CD1c-positive myeloid dendritic cell (primary cell): ENCODE measurements around the gene ARHGAP24.
A peak's percentile ranks its signal among the peaks of the same experiment; 100 is the strongest.

Source experiments
- DNase-seq: peaks from one replicate; pipeline ENCODE4 v3.0.0-alpha.2; 2016; ENCODE audit errors: extremely low spot score

Gene ARHGAP24

DNA sequence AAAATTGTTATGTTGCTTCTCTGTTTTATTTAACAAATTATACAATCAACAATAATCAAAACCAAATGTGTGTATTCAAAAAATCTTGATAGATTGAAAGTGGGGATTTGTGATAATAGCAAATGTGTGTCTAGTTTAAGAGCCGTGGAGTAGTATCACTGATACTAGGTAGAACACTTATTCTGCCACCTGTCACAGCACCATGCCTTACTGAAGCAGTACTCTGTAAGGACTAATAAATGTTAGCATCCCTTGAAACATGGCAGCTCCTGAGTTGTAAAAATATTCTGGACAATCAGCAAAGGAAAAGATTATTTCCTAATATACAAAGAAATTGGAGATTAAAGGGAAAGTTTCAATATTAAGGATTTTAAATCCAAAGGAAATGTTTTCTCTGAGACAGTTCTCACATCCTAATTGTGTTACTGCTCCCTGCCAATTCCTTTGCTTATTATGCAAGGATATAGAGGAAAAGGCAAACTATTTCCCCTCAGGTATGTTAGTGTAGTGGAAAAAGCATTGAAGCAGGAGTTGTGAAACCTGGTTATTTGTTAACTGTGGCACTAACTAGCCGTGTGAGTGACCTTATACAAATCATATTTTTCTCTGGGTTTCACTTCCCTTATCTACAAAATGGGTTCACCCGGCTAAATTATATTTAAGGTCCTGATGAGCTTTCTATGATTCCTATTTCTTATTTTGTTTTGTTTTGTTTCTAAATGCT lies 303.1 kb downstream of the ARHGAP24 start:
- DNase-seq, result peak; percentile 56

DNA sequence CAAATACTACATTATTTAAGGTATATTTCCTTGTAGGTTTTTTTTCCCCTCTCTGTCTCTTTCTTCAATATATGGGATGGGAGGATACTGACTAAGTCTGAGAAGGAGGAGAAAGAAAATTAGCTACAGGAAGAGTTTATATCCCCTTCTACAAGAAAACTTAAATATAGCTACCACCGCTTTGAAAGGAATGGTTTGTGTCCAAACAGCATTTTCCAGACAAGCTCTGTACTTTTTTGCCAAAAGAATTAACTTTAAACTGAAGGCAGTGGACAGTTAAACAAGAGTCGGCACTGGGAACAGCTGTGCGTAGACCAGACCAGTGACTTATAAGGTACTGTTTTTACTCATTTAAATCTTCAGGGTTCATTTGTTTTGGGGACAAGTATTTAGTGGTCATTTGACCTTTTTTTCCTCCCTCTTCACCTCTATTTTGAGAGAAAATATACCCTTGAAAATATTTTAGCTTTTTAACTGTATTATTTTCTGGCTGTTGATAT lies 303.7 kb downstream of the ARHGAP24 start:
- DNase-seq, result no peak

DNA sequence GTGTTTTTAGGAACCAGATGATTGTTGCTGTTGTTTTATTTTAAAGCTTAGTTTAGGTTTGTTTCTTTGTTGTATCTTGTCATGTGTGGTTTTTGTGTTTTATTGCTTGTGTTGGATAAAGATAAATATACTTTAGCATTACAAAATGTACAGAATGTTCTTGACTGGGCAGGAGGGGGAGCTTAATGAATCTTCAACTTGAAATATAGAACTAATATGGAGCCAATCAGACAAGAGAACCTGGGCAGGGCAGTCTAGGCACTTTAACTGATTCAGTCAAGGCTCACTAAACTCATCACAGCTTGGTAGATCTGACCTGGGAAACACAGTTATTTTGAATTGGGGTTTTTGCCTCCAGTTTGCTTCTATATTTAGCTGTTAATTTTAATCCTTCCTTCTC lies 304.2 kb downstream of the ARHGAP24 start:
- no peak for DNase-seq

DNA sequence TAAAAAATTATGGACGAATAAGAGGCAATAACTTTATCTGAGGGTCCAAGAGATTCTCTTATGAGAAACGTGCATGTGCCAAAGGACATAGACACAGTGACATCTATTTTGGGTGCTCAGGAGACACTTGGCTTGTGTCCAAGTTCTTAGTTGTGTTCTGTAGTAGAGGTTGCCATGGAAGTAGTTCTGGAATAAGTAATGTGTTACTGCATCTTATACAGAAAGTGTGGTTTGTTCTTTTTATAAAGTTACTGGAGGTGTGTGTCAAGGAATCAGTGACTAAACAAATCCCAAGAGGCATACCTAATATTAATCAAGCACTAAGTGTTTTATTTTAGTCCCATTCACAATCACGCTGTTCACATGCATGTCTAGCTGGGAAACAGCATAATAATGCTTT lies 305.7 kb downstream of the ARHGAP24 start:
- no peak for DNase-seq

DNA sequence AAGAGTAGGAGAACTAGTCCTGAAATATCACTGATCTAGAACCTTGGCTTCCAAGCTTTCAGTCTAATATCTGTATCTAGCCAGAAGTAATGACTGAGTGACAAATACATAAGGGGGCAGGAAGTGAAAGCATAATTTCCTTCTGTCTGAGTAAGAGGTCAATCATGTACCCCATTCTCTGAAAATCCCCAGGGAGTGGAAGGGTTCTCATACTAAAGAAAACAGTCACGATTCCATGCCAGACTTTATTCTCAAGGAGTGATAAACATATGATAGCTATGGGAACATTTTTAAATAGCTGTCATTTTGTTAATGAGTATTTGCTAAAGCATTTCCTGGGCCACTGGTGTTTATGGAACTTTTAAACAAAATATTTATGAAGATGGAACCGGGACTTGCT lies 308.5 kb downstream of the ARHGAP24 start:
- no peak for DNase-seq

DNA sequence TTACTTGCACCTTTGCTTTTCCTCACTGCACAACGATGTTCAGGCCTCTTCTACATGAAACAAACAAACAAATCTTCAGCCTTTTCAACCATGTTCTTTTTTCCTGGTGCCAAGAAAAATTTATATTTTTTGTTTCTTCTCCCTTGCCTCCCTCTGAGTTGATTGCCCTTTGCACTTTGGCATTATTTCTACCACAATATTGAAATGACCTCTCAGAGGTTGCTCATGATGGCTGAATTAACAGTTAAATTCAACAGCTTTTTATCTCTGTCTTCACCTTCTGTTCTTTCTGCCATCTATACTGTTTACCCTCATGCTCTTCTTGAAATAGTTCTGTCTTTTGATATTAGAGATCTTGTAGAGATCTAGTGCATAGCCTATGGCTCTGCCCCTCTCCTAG lies 308.9 kb downstream of the ARHGAP24 start:
- no peak for DNase-seq

DNA sequence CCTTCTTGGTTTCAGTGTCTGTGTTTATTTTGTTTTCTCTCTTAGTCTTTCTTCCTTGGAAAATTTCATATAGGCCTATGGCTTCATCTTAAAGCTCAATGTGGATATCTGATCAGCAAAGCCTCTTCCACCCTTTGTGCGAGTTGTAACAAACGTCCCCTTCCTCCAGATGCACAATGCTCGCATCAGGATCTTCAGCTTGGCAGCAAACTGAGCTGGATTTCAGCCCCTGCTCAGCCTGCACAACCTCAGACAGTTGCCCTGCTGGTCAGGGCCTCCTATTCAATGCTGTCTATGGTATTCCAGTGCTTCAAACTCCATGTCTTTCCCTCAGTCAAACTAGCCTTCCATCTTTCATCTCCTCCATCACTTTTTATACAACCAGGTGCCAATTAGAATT lies 309.4 kb downstream of the ARHGAP24 start:
- DNase-seq, result no peak

DNA sequence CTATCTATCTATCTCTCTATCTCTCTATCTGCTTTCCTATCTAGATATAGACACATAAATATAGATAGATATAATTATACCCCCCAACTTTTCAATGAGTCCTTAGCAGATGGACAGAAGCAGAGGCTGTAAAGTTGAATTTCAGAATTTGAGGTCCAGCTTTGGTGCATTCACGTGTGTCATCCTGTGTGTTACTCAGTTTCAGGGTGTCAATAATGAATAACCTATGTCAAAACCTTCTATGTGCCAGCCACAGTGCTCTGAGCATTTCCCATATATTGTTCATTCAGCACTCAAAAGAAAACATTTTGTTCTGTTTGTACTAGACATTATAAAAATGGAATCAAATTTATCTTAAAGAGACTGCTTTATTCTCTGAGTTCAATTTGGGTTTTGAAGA lies 310.0 kb downstream of the ARHGAP24 start:
- DNase-seq, result no peak

DNA sequence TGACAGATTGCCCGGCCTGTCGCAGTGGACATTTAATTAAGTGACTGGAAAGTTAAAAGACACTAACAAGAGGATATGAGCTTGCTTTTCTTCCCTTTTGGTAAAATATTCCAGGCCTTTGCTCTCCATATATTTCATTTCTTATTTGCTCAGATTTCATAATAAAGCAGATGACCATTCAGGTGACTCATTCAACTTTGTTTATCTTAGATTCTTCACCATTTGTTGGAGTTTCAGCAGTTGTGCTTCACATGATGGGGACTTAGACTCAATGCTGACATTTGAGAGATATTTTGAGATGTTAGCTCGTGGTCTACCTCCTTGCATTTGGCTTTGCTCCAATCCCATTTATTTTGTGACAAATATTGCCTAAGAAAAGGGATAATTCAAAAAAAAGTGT lies 312.2 kb downstream of the ARHGAP24 start:
- no peak for DNase-seq

DNA sequence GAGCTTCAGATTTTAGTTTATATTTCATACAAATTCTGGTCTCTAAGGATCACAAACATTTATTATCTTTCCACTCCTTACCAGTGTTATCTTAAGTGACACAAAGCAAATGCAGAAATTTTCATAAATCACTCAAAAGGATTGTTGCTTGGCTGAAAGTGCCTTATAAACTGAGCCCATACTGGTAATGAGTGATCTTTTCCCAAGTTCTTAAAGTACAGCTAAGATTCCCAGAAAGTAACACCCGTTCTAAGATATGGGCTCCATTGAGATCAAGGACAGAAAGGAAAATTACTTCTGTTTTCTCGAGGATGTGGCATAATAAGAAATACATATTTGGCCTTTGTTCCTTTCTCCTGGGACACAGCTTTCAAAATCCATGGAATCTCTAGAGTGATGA lies 313.7 kb downstream of the ARHGAP24 start:
- DNase-seq, result no peak

DNA sequence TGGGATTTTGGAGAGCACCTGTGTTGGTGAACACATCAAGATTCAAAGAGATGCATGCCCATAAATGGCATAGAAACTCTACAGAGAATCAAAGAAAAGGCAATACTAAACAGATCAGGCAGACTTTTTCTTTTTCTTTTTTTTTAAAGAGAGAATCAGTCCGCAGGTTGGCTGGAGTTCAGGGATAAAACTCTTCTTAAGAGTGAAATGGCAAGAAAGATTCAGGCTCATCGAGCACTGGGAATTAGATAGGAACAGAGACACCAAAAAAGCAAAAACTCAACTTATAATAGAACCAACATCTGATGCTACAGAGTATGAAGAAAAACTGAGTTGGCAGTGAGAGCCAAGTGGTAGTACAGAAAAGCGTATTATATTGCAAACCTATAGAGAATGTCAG lies 314.3 kb downstream of the ARHGAP24 start:
- DNase-seq, result no peak

DNA sequence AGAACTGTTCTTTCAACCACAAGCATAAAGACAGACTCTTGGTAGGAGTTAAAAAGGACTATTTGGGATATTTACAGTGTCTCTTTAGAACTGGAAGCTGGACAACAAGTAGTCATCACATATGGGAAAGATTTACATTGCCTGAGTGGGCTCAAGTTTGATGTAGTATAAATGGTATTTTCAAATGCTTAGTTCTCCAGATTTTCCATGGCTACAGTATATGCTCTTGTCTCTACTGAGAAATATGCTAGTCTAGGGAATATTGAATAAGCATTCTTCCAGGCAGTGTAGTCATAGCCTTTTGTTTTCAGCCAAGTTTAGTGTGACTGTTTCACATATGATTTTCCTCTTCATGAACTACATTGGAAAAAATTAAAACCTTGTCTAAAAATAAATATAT lies 315.6 kb downstream of the ARHGAP24 start:
- DNase-seq, result no peak

DNA sequence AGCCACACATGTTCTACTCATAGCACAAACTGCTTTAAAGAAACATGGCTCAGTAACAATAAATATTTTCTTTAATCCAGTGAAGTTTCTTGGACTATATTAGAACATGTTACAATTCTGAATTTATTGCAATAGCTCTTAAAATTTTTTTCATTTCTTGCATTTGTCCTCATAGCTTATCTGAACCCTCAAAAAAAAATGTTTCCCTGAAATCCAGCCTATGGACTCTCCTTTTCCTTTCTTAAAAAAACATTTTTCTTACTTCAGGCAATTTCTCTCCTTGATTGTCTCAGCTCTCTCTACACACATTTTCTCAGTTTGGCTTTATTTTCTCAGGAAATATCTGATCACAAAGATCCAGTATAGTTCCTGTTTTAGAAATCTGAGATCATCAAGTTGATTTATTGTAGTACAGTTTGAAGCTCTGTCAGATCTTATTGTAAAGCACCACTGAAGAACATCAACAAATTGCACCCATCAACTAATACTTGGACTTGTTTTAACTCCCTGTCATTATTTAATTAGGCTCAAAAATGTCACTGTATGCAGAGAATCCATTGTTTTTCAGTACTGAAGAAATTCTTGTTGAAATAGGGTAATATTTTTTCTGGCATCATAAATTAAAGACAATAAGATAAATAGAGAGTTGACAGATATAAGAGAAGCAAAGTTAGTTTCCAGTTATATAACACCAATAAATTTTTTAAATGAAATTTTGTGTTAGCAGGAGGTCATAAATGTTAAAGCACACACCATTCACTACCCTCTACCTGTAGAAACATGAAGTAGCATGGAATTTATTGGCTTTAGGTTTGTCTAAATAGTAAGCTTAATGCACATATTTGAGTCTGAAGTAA lies 317.7 kb downstream of the ARHGAP24 start:
- DNase-seq, result no peak

DNA sequence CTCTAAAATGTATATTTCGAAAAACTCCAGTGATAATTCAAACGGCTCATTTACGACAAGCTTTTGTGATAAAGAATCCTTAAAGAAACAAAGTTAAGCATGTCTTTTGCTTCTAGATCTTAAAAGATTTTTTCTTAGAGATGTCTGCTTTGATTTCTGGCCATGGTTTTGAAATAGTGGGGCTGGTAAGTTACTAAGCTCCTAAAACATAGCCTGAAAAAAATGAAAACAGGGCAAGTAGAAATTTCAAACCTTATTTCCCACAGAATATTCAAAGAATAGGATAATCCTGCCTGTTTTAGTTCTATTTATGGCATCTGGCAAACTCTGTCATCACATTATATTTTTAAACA lies 318.3 kb downstream of the ARHGAP24 start:
- DNase-seq, result no peak

DNA sequence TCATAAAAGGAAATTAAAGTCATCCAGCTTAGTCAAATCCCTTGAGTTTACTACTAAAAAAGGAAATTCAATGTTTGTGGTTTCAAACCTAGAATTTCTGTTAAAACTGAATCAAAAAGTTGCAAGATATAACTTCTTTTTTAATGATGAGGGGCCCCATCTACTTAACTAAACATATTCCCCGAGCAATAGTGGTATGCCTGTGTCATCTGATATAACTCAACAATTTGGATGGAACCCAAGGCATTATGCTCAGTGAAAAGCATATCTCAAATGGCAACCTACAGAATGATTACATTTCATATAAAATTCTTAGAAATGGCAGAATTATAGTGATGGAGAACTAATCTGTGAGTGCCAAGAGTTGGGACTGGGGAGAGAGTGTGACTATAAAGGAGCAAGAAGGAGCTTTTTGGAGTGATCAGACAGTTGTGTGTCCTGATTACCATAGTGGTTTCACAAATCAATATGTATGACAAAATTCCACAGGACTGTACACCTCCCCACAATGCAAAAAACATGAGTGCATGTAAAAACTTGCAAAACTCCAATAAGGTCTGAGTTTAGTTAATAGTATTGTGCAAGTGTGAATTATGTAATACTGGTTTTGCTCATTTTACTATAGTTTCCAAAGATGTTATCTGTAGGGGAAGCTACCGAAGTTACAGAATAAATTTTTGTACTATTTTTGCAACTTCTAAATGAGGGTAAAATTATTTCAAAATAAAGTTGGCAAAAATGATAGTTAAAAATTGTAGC lies 323.2 kb downstream of the ARHGAP24 start:
- peak; percentile 43 for DNase-seq

DNA sequence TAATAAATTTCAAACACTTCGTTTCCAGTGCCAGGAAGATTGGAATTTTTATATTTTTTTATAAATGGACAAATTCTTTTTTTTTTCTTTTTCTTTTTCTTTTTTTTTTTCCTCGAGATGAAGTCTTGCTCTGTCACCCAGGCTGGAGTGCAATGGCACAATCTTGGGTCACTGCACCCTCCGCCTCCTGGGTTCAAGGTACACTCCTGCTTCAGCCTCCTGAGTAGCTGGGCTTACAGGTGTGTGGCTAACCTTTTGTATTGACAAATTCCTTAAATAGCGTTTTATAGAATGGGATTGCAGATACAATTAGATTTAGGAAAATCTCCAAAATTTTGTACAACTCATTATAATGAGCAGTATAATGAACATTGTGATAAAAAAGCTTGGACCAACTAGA lies 328.9 kb downstream of the ARHGAP24 start:
- no peak for DNase-seq

DNA sequence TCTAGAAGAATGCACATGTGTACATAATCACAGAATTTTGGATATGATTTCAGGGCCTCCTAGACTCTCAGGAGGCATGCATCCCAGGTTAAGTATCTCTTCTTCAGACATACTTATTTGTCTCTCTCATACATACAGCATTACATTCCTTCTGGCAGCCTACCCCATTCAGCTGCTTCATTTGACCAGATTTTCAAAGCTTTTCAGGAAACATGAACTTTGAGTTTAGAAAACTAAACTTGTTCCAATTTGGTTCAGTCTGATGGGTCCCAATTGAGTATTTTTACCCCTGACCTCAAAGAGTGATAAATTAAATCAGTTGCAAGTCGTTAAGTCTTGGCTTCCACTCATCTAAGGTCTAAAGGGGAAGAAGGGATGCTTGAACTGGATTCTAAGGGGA lies 330.9 kb downstream of the ARHGAP24 start:
- DNase-seq, result no peak

DNA sequence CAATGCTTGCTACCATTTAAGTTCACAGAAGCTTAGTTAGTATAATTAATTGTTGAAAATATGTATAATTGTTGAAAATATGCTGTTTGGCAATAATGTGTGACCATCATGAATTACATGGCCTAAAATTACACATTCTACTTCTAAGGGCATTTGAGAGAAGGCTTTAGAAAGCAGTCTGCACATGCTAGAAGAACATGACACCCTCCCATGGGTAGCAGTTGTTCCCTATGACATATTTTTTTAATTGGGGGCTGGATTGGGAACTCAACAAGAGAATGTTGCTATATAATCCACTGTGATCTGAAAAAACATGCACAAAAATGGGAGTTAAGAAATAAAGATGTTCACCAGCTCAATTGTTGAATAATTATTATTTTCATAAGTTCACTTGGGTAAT lies 331.4 kb downstream of the ARHGAP24 start:
- DNase-seq, result no peak

DNA sequence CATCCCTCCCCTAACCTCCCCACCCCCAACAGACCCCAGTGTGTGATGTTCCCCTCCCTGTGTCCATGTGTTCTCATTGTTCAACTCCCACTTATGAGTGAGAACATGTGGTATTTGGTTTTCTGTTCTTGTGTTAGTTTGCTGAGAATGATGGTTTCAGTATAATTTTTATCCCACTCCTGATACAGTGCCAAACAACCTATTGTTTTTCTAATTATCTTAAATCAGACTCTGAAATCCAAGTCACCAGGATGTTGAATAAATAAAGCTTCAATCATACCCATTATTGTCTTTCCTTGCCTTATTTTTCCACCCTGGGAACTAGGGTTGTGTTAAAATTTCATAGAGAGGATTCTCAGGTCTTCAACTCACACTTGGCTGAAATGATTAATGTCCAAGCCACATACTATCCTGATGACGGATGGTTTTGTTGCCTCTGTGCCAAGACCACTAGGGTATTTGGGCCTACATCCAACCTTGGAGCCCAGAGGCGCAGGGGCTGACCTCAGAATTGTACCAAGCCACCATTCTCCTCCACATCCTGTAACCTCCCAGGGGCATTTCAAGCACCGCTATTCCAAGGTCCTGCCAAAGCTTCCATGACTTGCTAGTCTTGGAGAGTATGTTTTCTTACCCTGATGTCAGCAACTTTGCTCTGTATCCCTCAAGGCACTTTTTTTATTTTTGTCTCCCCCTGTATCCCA lies 332.4 kb downstream of the ARHGAP24 start:
- no peak for DNase-seq

DNA sequence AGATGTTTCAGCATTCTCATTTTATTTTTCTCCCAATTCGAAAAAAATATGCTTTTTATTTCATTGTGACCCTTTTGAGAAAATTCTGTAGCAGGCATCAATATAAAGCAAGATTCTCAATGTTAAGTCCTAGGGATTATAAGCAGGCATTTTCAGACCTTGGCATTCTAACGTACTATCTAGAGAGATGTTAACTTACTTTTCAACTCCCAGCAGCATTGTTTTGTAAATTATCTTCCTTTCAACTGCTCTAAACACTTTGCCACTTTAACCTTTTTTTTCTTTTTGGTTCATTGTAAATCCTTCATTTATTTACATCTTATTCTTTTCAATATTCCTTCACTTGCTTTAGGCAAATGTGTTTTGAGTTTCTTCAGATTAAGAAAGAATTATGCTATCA lies 333.2 kb downstream of the ARHGAP24 start:
- DNase-seq, result no peak

DNA sequence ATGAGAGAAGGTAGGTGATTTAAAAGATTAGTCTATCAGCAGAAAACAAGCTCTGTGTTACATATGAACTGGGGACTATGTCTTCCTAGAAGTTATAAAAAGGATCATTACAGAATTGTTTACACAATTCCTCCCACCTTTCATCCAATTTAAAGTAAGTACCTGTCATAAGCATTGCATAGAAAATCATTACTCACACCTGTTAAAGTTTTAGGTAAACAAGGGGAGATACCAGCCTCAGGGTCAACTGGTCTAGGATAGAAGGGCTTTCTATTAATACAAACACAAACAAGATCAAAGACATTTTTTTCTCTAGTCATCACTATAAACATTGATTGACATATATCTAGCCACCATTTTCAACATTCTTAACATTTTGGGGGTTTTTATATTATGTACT lies 333.9 kb downstream of the ARHGAP24 start:
- DNase-seq, result no peak

DNA sequence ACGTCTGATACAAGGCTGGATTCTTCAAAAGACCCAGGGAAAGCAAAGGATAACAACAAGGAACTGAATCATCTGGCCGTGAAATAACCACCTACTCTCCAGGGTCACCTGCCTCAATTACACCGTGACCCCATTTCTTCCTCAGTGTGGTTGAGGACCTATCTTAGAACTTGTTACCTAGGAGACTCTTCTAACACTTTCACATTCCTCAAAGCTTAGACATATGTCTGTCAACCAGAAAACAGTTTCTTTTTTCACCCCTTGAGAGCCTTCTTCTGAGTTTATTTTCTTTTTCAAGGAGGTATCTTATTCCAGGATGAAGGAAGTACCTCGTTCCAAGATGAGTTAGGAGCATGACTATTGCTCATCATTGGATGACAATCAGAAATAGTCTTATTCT lies 337.8 kb downstream of the ARHGAP24 start:
- DNase-seq, result no peak
